LNCaP clone FGC (cell line): ENCODE measurements around the gene MEGF11.

Source experiments
- DNase-seq: peaks from one replicate; pipeline ENCODE4 v3.0.0-alpha.2; 2011; ENCODE audit warnings: low read depth
- H3K4me3 ChIP-seq: 2 replicates; pipeline ENCODE4 v1.5.1; 2011; ENCODE audit warnings: mild to moderate bottlenecking, low read depth, low read length, control low read depth
- CTCF ChIP-seq: IDR thresholded peaks from 2 replicates; pipeline ENCODE4 v1.5.1; 2012; ENCODE audit warnings: mild to moderate bottlenecking; ENCODE audit not compliant: control insufficient read depth, insufficient read depth; ENCODE audit errors: extremely low read depth

The MEGF11 gene

GRCh38 chr15:66222273-66223198 lies 31.0 kb downstream of the MEGF11 start:
- TF ChIP-seq CTCF = no peak
- H3K4me3 ChIP-seq = no peak overlapping the region
- no peak for DNase-seq

- no peak for DNase-seq
- TF ChIP-seq CTCF = no peak
- no peak overlapping the region for H3K4me3 ChIP-seq
Observed at GRCh38 chr15:66221126-66221525, 32.4 kb downstream of the MEGF11 start.

GRCh38 chr15:66220601-66221000 lies 32.9 kb downstream of the MEGF11 start:
- no peak for TF ChIP-seq CTCF
- no peak overlapping the region for H3K4me3 ChIP-seq
- DNase-seq = no peak

- DNase-seq = no peak
- TF ChIP-seq CTCF = no peak
- no peak overlapping the region for H3K4me3 ChIP-seq
Observed at GRCh38 chr15:66219339-66219738, 34.2 kb downstream of the MEGF11 start.

GRCh38 chr15:66216806-66217205 lies 36.7 kb downstream of the MEGF11 start:
- no peak for TF ChIP-seq CTCF
- H3K4me3 ChIP-seq = no peak overlapping the region
- no peak for DNase-seq

- no peak for TF ChIP-seq CTCF
- DNase-seq = no peak
- no peak overlapping the region for H3K4me3 ChIP-seq
Observed at GRCh38 chr15:66215811-66216210, 37.7 kb downstream of the MEGF11 start.

- H3K4me3 ChIP-seq = no peak overlapping the region
- TF ChIP-seq CTCF = no peak
- no peak for DNase-seq
Observed at GRCh38 chr15:66214246-66214645, 39.3 kb downstream of the MEGF11 start.
